Activated effector memory CD4-positive, alpha-beta T cell treated with Interleukin-2 at 50 U/mL for 16 hours (primary cell): ENCODE measurements around the gene SLC22A5.
"Not testable (repeated sequence)": the region's sequence is repeated elsewhere in the genome, so short reads cannot be mapped to it uniquely, and the experiment has no call there.

ENCODE experiments used
- DNase-seq: peaks from one replicate; pipeline ENCODE4 v3.0.0-alpha.2; 2020

SLC22A5 gene

GRCh38 chr5:132429463-132430440, 60.2 kb downstream of the SLC22A5 start:
- no peak for DNase-seq

- DNase-seq, result no peak
These were observed 61.2 kb downstream of the SLC22A5 start for GRCh38 chr5:132430746-132431145.

GRCh38 chr5:132431632-132432031, 62.1 kb downstream of the SLC22A5 start:
- DNase-seq, result no peak

- no peak for DNase-seq
These were observed 63.6 kb downstream of the SLC22A5 start for GRCh38 chr5:132433141-132433540.

DNA sequence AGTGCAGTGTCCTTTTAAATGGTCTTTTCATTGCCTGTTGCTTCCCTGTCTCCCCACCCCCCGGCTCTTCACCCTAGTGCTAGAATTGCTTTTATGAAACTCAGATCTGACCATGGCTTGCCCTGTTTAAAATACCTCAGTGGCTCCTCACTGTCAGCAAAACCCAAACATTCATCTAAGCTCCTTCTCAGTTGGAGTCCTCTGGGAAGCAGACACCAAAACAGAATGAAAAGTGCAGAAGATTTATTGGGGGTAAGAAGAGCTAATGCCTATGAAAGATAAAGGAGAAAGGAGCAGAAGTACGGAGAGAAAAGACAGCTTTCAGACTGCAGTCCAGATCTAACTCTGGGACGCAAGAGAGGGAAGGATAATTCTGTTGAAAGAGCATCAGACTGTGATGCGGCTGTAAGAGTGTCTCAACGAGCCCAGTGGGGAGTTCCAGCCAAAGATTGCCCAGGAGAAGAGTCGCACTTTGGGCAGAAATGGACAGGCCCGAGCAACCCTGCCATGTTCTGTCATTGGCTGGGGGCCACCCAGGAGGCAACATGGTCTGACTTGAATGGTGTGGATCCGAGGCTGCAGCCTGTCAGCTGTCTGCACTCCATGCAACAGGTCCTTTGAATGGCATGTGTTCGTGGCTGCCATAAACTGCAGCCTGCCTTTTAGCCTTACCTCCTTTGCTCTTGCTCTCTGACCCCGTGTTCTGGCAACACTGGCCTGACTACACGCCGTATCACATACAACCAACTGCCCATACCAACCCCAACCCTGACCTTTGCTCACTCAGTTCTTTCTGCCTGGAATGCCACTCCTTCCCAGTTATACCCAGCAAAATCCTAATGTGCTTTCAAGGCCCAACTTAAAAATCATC, 65.1 kb downstream of the SLC22A5 start:
- no peak for DNase-seq

- no peak for DNase-seq
These were observed 65.9 kb downstream of the SLC22A5 start for GRCh38 chr5:132435447-132435846.

DNA sequence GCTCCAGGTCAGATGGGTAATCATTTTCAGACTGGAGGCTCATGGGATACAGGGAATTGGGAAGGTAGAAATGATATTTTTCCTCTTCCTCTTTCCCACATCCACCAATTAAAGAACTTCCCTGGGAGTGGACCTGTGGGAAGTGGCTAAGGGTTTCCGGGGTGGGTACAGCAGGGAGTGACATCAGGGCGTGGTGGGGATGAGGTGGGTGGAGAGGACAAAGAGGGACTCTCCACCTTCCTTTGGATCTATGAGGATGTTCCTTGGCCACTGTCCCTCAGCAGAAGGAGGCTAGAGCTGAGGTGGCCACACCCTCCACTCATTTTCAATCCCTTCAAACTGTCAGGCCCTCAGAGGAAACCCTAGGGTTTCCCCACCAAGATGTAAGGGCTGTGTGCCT, 66.4 kb downstream of the SLC22A5 start:
- DNase-seq, result no peak

- DNase-seq, result no peak
These were observed 67.4 kb downstream of the SLC22A5 start for GRCh38 chr5:132436936-132437335.

DNA sequence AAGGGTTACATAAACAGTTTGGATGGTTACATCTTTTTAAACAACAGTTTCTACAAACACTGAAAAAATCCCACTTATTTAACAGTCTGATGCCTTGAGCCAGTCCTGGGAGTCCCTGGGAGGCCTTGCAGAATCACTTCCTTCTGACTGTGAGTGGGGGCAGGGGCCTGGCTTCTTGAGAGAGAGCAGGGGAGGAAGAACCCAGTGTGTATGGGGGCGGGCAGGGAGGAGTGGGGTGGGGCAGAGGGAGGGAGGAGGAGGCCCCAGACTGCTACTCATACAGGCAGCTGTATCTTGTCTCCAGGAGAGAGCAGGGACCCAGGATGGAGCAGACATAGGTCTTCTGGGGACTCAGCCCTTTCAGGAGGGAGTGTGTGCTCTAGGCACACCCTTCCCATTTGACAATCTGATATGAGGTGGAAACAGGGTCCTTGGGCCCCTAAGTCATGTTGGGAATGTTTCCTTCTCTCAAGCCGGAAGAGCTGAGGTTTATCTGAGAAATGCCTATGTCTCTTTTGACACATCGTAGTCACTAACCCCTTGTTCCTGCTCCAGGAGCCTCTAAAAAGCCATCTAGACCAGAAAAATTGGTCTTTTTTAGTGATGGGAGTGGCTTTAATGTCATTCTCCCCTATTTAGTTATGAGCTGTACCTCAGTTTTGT, 68.2 kb downstream of the SLC22A5 start:
- DNase-seq, result peak; percentile 49

GRCh38 chr5:132438267-132438645, 68.7 kb downstream of the SLC22A5 start:
- not testable (repeated sequence) for DNase-seq

DNA sequence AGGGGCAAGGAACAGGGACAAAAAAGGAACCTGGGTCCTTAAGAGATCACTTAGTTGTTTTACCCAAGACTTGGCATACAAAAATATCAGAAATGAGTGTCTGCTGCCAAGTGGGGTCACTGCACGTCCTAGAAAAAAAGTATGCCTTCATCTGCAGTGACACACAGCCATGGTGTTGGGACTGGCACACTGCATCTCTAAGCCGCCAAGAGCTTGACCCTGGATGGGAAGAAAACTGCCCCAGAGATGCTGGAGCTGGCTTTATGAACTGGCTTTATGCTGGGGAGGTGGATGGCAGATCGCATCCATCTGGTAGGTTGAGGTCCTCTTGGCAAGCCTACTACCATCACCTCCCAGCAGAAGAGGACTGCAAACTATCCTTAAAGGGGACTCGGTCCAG, 69.4 kb downstream of the SLC22A5 start:
- no peak for DNase-seq

GRCh38 chr5:132439521-132440089, 70.1 kb downstream of the SLC22A5 start:
- no peak for DNase-seq

- no peak for DNase-seq
These were observed 74.6 kb downstream of the SLC22A5 start for GRCh38 chr5:132444061-132444460.
